ENCODE results near the gene ATP1A1.

ATP1A1 gene

GRCh38 chr1:116415699-116416533 is 42.9 kb downstream of the ATP1A1 start:
- DNase-seq = no peak

- DNase-seq = no peak
These were observed 43.9 kb downstream of the ATP1A1 start for GRCh38 chr1:116416854-116417513.

GRCh38 chr1:116417678-116418077 is 44.6 kb downstream of the ATP1A1 start:
- no peak for DNase-seq

- peak; percentile 86 to 90 for DNase-seq
These were observed 45.2 kb downstream of the ATP1A1 start for GRCh38 chr1:116418091-116418830.

- DNase-seq = no peak
These were observed 47.6 kb downstream of the ATP1A1 start for GRCh38 chr1:116420417-116421200.

GRCh38 chr1:116424438-116424837 is 51.4 kb downstream of the ATP1A1 start:
- DNase-seq = no peak

- DNase-seq = no peak
These were observed 51.8 kb downstream of the ATP1A1 start for GRCh38 chr1:116424863-116425262.

- no peak for DNase-seq
These were observed 52.9 kb downstream of the ATP1A1 start for GRCh38 chr1:116425987-116426386.

GRCh38 chr1:116426401-116426800 is 53.4 kb downstream of the ATP1A1 start:
- no peak for DNase-seq

GRCh38 chr1:116428576-116428975 is 55.5 kb downstream of the ATP1A1 start:
- no peak for DNase-seq

- DNase-seq = no peak
These were observed 56.9 kb downstream of the ATP1A1 start for GRCh38 chr1:116429821-116430374.

- DNase-seq = no peak
These were observed 58.9 kb downstream of the ATP1A1 start for GRCh38 chr1:116431870-116432500.

- DNase-seq = no peak
These were observed 59.7 kb downstream of the ATP1A1 start for GRCh38 chr1:116432655-116433265.

GRCh38 chr1:116433275-116434257 is 60.5 kb downstream of the ATP1A1 start:
- DNase-seq = no peak

- no peak for DNase-seq
These were observed 61.8 kb downstream of the ATP1A1 start for GRCh38 chr1:116434849-116435248.

- no peak for DNase-seq
These were observed 63.0 kb downstream of the ATP1A1 start for GRCh38 chr1:116435806-116436610.

GRCh38 chr1:116436611-116436970 is 63.5 kb downstream of the ATP1A1 start:
- DNase-seq = no peak

GRCh38 chr1:116439701-116440100 is 66.7 kb downstream of the ATP1A1 start:
- no peak for DNase-seq

- no peak for DNase-seq
These were observed 67.7 kb downstream of the ATP1A1 start for GRCh38 chr1:116440731-116441130.

Data from stimulated activated CD4-positive, alpha-beta T cell treated with anti-CD3 and anti-CD28 coated beads, Interleukin-2, amount 100 ng/mL, for 24 hours (primary cell).